Amniotic stem cell (primary cell): ENCODE data around the gene GRK1.

Experiments used
- DNase-seq: peaks from one replicate; lab custom pipeline; 2025; lab: John Stamatoyannopoulos, UW

The GRK1 gene

GRCh38 chr13:113729187-113730019 is 62.4 kb downstream of the GRK1 start:
- no peak for DNase-seq

GRCh38 chr13:113730258-113730691 is 63.3 kb downstream of the GRK1 start:
- DNase-seq, result no peak

DNA sequence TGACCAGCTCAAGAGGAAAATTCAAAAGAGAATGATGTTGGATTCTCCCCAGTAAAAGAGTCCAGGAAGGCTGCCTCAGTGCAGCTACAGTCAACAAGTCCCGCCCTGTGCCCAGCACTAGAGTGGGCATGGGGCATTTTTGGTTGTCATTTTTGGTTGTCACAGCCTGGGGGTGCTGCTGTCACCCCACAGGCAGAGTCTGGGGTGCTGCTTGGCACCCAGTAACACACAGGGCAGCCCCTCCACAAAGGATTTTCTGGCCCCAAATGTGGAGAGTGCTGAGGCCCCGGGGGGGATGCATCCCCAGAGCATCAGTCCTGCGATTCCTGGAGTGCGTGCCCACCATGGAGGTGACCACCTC is 63.8 kb downstream of the GRK1 start:
- no peak for DNase-seq

- DNase-seq, result no peak
Measured at GRCh38 chr13:113731192-113732175, 64.5 kb downstream of the GRK1 start.

DNA sequence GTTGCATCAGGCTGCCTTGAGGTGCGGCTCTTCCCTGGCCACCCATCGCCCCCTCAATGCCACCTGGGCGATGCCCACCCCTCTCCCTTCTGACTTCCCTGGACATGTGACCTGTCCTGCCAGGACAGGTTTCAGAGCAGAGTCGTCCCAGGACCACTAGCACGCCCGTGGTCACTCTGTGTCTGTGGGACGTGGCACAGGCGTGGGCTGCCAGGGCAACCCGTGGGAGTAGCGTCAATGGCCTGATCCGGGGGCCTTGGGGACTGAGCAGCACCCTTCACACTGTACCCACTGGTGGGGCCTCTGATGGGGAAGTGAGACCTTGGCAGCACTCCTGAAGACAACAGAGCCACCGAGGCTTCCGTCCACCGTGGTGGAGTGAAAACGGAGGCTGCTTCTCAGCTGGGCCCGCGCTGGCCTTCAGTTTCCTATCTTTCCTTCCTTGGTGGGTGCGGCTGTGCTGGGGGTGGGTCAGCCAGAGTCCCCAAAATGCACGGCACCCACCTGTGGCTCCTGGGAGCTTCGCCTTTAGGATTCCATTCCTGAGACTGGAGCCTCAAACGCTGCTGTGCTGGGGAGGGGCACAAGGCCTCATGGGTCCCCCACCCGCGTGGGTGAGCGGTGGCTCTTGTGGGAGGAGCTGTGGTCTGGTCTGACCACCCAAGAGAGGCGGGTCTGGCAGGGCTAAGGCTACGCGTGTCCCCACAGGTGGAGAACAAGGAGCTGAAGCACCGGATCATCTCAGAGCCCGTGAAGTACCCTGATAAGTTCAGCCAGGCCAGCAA is 65.3 kb downstream of the GRK1 start:
- no peak for DNase-seq

- no peak for DNase-seq
Measured at GRCh38 chr13:113732961-113733950, 66.2 kb downstream of the GRK1 start.

- no peak for DNase-seq
Measured at GRCh38 chr13:113734099-113734825, 67.2 kb downstream of the GRK1 start.

DNA sequence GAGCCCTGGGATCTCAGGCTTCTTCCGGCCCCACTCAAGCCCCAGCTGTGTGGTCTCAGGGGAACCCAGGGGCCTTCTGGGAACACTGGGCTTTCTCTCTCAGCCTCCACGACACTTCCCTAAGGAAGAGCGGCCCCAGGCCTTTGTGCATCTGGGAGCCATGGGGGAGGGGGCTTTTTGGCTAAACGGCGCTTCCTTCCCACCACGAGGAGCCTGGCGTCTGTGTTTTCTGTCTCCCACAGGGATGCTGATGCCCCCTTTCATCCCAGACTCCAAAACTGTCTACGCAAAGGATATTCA is 67.8 kb downstream of the GRK1 start:
- no peak for DNase-seq

DNA sequence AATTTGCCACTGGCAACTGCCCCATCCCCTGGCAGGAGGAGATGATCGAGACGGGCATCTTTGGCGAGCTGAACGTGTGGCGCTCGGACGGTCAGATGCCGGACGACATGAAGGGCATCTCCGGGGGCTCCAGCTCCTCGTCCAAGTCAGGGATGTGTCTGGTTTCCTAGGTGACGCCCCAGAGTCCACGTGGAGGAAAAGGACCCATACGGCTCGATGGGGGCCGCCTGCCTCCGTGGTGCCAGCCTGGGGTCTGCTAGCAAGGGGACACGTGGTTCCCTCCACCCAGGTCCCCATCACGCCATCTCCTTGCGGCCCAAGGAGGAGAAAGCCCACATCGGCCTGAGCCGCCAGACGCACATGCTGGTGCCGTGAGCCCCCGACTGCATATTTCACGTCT is 68.2 kb downstream of the GRK1 start:
- no peak for DNase-seq

DNA sequence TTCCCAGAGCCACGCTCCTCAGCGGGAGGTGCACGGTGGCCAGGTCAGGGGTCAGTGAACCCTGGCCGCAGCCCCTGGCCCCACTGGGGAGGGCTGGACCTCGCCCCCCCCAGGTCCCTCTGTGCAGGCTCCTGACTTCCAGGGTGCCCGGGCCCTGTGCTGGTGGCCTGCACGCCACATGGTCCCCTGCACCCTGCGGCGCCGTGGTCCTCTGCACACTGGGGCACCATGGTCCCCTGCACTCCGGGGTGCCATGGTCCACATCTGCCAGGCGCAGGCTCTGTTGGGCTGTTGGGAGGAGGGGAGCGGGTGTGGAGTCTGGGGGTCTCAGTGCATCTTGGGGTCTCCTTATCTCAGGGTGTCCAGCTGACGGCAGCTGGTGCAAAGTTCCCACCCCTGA is 68.7 kb downstream of the GRK1 start:
- DNase-seq, result no peak

DNA sequence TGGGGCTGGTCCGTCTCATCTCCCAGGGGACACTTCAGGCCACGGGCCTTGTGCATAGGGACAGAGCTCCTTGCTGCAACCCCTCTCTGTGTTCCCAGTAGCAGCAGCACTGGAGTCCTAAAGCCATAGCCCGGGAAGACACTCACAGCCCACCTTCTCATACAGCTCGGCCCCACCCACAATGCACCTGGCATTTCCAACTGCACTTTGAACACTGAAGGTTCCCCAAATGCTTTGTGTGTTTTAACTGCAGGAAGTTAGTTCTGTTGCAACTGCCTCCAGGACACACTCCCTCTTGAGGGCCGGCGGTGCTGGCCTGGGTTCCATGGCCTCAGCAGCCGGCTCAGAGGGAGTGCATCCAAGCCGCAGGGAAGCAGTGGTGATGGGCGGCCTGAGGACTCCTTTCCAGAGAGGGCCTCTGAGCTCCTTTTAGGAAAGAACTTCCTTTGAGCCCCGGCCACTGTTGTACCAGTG is 69.3 kb downstream of the GRK1 start:
- no peak for DNase-seq

- no peak for DNase-seq
Measured at GRCh38 chr13:113737803-113738202, 70.8 kb downstream of the GRK1 start.

DNA sequence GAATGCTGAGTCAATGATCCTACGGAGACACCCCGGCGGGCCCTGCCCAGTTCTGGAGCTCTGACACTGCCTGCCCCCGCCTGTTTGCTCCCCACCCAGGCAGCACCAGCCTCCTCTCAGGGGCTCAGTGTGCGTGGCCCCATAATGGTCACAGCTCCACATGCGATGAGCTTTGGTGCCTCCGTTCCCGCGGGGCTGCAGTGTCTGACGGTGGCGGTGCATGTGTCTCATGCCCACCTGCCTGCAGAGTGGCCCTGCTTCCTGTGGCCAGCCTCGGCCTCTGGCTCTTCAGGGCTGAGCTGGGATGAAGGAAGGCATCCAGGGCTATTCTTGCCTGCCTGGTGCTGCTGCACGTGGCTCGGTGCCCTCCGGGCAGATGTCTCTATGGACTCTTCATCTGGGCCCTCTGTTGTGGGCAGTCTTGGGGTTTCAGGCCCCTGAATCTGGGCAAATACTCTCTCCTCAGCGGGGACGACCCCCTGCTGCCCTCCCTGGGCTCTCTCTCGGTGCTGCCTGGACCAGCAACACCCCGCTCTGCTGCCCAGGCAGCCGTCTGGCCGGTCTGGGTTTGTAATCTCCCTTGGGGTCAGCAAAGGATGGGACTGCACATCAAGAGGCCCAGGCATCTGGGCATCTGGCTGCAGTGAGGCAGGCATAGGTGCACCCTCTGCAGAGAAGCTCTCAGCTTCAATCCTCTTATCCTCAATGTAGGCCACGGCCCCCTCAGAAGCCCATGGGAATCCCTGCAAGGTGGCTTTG is 72.7 kb downstream of the GRK1 start:
- DNase-seq, result no peak

GRCh38 chr13:113740286-113740556 is 73.2 kb downstream of the GRK1 start:
- DNase-seq, result no peak

DNA sequence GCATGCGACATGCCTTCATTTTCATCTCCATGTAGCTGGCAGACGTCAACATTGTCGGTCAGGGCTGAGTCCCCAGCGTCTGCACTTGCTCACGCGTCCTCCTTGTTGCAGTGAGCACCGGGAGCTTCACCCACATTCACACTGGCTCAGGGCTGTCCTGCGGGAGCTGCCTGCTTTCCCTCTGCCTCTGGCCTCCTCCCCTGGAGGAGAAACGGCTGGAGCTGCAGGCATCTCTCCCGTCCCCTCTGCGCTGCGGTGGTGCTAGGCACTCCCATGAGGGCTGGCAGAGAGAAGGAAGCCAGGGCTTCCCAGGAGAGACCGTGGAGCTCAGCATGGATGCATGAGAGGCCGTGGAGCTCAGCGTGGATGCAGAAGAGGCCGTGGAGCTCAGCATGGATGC is 73.6 kb downstream of the GRK1 start:
- DNase-seq, result no peak

GRCh38 chr13:113741191-113741668 is 74.2 kb downstream of the GRK1 start:
- DNase-seq, result no peak

DNA sequence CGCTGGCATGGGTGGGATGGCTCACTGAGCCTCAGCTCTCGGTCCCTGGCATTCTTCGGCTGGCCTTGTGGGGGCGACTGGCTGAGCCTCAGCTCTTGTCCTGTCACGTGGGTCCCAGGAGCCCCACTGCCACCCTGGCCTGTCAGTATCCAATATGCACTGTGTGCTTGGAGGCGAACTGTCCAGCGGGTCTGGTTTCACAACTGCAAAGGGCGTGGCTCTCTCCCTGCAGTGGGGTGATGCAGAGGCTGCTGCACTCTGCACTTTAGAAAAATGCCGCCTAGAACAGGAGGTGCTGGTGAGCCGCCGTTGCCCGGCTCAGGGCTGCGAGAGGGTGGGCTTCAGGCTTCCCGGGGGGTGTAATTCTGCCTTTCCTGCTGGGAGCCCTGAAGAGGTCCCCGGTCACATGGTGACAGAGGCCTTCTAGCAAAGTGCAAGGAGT is 75.0 kb downstream of the GRK1 start:
- no peak for DNase-seq

DNA sequence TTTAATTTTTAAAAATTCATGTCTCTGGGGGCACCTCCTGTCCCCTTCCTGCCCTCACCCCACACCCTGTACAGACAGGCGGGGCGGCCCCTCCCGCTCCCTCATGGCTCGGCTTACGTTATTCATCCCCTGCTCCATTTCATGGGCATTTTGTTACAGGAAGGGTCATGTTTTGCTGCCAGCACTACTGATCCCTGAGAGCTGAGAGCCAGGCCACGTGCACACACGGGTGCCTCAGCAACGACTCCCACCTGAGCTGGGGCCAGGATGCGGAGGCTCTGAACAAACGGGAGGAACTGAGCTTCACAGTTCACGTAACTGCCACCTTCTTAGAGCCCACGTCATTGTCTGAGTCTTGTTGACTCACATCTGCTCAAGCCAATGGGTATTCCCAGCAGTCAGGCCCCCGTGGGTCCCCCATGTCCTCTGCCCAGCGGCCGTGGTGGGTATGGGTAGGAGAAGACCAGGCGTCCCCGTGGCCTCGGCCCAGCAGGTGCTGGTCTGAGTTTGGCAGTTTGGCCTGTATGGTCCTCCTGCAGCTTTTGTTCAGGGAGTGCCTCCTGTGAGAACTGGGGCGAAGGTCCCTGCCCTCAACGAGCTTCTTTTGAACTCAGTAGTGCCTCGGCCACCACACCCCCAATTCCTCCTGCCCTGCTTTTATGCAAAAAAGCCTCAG is 75.6 kb downstream of the GRK1 start:
- DNase-seq, result no peak
